A673 (cell line): ENCODE data around the gene MGAT4A. TPM values are rescaled to one million over a fixed set of nuclear protein-coding genes. Genes with fewer than 3 reads are reported as not detected.

Experiments used
- BruUV-seq: library from RNA; stranded (reverse); fragments of 400-500 nt; replicated peaks from 2 replicates; lab custom pipeline; 2021; lab: Mats Ljungman, UMichigan
- CTCF ChIA-PET: fragments of 300-600 bp; sonication (Branson Sonifier 250); formaldehyde crosslinking; loops from one replicate; lab custom pipeline; 2022; ENCODE audit warnings: antibody characterized with exemption; lab: Charles Lee
- POLR2A ChIA-PET: fragments of 300-600 bp; sonication (Branson Sonifier 250); formaldehyde crosslinking; loops from one replicate; lab custom pipeline; 2022; ENCODE audit warnings: antibody characterized with exemption; ENCODE audit not compliant: low non-redundant PET; lab: Charles Lee
- DNase-seq: peaks from one replicate; pipeline ENCODE4 v3.0.0-alpha.2; 2015; ENCODE audit warnings: low spot score
- H3K27ac ChIP-seq: fragments of 200-600 bp; sonication (generic); 2 replicates; pipeline ENCODE4 v1.5.1; 2016; ENCODE audit warnings: mixed run types, low read depth, mild to moderate bottlenecking, mixed read lengths, antibody characterized with exemption, low read length; ENCODE audit not compliant: poor library complexity, severe bottlenecking
- H3K27me3 ChIP-seq: fragments of 200-600 bp; sonication (generic); replicated peaks from 2 replicates; pipeline ENCODE4 v1.6.1; 2017; ENCODE audit warnings: mixed run types, low read depth, mild to moderate bottlenecking, mixed read lengths, antibody characterized with exemption, low read length; ENCODE audit not compliant: insufficient read depth, poor library complexity
- H3K36me3 ChIP-seq: fragments of 200-600 bp; sonication (generic); 2 replicates; pipeline ENCODE4 v1.6.1; 2016; ENCODE audit warnings: mixed run types, mild to moderate bottlenecking, mixed read lengths, antibody characterized with exemption, low read length; ENCODE audit not compliant: insufficient read depth, poor library complexity, severe bottlenecking
- H3K4me1 ChIP-seq: fragments of 200-600 bp; sonication (generic); 2 replicates; pipeline ENCODE4 v1.6.1; 2017; ENCODE audit warnings: mixed run types, mild to moderate bottlenecking, mixed read lengths, antibody characterized with exemption, low read length; ENCODE audit not compliant: insufficient read depth, poor library complexity, severe bottlenecking
- H3K4me3 ChIP-seq: fragments of 200-600 bp; sonication (generic); 2 replicates; pipeline ENCODE4 v1.5.1; 2016; ENCODE audit warnings: low read depth, mixed run types, mild to moderate bottlenecking, mixed read lengths, low read length; ENCODE audit not compliant: poor library complexity, severe bottlenecking
- H3K9me3 ChIP-seq: fragments of 200-600 bp; sonication (generic); 2 replicates; pipeline ENCODE4 v1.6.1; 2016; ENCODE audit warnings: mixed run types, low read depth, mild to moderate bottlenecking, mixed read lengths, antibody characterized with exemption, low read length; ENCODE audit not compliant: poor library complexity, severe bottlenecking
- CTCF ChIP-seq: fragments of 300-800, 200-600 bp; sonication (generic); conservative IDR thresholded peaks from 2 replicates; pipeline ENCODE4 v1.5.1; 2017; ENCODE audit warnings: low read depth, mild to moderate bottlenecking, antibody characterized with exemption, low read length, moderate library complexity, mixed read lengths
- EZH2 ChIP-seq: fragments of 200-600 bp; sonication (generic); IDR thresholded peaks from 2 replicates; pipeline ENCODE4 v1.6.1; 2017; ENCODE audit warnings: borderline replicate concordance, low read depth, mild to moderate bottlenecking, mixed read lengths, antibody characterized with exemption, low read length; ENCODE audit not compliant: poor library complexity, severe bottlenecking
- intact Hi-C: fragments of 100-400 bp; cut with micrococcal nuclease; formaldehyde crosslinking; loops from one replicate; pipeline ENCODE4 v1.10.0; 2022; ENCODE audit not compliant: unreplicated experiment
- total RNA-seq: library from RNA; stranded (reverse); gene quantifications from 2 replicates; pipeline ENCODE4 v1.2.3, GENCODE V29; 2021

Gene MGAT4A
- total RNA-seq, 1 experiment from 2014 or later: 0.09 TPM

GRCh38 chr2:98592565-98592964 is 138.4 kb downstream of the MGAT4A start:
- no peak for DNase-seq
- BruUV-seq: no TSS peak
- CTCF ChIA-PET: no interaction called here

GRCh38 chr2:98589489-98589888 is 141.4 kb downstream of the MGAT4A start:
- no peak overlapping the region for H3K4me3 ChIP-seq
- ChIA-PET CTCF (no interaction called here), POLR2A (no interaction called here)
- BruUV-seq: no TSS peak
- intact Hi-C loops: no loop called here
- H3K27ac ChIP-seq: no peak overlapping the region
- H3K4me1 ChIP-seq: no peaks in the 10 kb centered on the region
- DNase-seq: no peak
- TF ChIP-seq CTCF (no peak), EZH2 (no peak)
- peaks cover 5% of the 10 kb centered on the region for H3K36me3 ChIP-seq
- no peaks in the 10 kb centered on the region for H3K27me3 ChIP-seq
- no peaks in the 10 kb centered on the region for H3K9me3 ChIP-seq

More at GRCh38 chr2:98592565-98592964, 138.4 kb downstream of the MGAT4A start:
- POLR2A ChIA-PET: no interaction called here
- Histone ChIP-seq H3K27ac (no peak overlapping the region), H3K27me3 (no peaks in the 10 kb centered on the region), H3K36me3 (peaks cover 5% of the 10 kb centered on the region), H3K4me3 (no peak overlapping the region), H3K9me3 (no peaks in the 10 kb centered on the region), H3K4me1 (no peaks in the 10 kb centered on the region)
- intact Hi-C loops: no loop called here
- TF ChIP-seq EZH2 (no peak), CTCF (no peak)

GRCh38 chr2:98588880-98589431 is 142.0 kb downstream of the MGAT4A start:
- no peak for DNase-seq
- POLR2A ChIA-PET: no interaction called here
- peaks cover 3% of the 10 kb centered on the region for H3K36me3 ChIP-seq
- no peaks in the 10 kb centered on the region for H3K9me3 ChIP-seq
- no peaks in the 10 kb centered on the region for H3K27me3 ChIP-seq
- no peak overlapping the region for H3K4me3 ChIP-seq
- BruUV-seq: no TSS peak
- H3K4me1 ChIP-seq: no peaks in the 10 kb centered on the region
- intact Hi-C loops: no loop called here
- TF ChIP-seq EZH2 (no peak), CTCF (no peak)
- CTCF ChIA-PET: no interaction called here
- no peak overlapping the region for H3K27ac ChIP-seq
